ENCODE data around the gene PARG.

DNA sequence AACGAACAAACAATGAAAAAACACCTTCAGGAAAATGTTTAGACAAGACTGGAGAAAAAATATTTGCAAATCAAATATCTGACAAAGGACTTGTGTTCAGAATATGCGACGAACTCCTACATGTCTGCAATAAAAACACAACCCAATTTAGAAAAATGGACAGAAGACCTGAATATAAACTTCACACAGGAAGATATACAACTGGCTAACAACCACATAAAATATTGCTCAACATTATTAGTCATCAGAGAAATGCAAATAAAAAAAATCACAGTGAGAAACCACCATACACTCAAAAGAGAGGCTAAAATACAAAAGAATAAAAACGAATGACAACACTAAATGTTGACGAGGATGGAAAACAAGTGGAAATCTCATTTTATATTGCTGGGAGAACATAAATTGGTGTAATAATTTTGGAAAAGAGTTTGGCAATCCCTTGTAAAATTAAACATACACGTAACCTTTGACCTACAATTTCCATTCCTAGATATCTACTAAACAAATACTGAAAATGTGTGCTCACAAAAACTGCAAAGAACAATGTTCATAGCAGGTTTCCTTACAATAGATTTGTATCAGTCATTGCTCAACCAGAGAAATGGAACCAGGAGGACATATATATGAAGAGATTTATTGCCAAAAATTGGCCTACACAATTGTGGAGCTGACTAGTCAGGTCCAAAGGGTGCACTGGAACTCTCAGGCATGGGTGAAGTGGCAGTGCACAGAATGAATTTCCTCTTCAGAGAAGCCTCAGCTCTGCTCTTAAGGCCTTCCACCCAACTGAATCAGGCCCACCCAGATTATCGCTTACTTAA, 96.8 kb downstream of the PARG start:
- TF ChIP-seq, protein P1, sequence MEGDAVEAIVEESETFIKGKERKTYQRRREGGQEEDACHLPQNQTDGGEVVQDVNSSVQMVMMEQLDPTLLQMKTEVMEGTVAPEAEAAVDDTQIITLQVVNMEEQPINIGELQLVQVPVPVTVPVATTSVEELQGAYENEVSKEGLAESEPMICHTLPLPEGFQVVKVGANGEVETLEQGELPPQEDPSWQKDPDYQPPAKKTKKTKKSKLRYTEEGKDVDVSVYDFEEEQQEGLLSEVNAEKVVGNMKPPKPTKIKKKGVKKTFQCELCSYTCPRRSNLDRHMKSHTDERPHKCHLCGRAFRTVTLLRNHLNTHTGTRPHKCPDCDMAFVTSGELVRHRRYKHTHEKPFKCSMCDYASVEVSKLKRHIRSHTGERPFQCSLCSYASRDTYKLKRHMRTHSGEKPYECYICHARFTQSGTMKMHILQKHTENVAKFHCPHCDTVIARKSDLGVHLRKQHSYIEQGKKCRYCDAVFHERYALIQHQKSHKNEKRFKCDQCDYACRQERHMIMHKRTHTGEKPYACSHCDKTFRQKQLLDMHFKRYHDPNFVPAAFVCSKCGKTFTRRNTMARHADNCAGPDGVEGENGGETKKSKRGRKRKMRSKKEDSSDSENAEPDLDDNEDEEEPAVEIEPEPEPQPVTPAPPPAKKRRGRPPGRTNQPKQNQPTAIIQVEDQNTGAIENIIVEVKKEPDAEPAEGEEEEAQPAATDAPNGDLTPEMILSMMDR (IDR thresholded peaks at IDR 0.05), result no peak
- TF ChIP-seq EZH2phosphoT487 (IDR thresholded peaks at IDR 0.05) (no peak), EZH2 (IDR thresholded peaks at IDR 0.05) (no peak)

Measured in neural progenitor cell (in vitro differentiated cells).